Activated naive CD4-positive, alpha-beta T cell treated with anti-CD3 and anti-CD28 coated beads, Interleukin-2, amount 50 U/mL, for 16 hours (primary cell): ENCODE data around the gene TREM1.
A peak's percentile ranks its signal among the peaks of the same experiment; 100 is the strongest.
"Not testable (repeated sequence)": the region's sequence is repeated elsewhere in the genome, so short reads cannot be mapped to it uniquely, and the experiment has no call there.

Source experiments
- DNase-seq: peaks from one replicate; pipeline ENCODE4 v3.0.0-alpha.2; 2020

Gene TREM1

DNA sequence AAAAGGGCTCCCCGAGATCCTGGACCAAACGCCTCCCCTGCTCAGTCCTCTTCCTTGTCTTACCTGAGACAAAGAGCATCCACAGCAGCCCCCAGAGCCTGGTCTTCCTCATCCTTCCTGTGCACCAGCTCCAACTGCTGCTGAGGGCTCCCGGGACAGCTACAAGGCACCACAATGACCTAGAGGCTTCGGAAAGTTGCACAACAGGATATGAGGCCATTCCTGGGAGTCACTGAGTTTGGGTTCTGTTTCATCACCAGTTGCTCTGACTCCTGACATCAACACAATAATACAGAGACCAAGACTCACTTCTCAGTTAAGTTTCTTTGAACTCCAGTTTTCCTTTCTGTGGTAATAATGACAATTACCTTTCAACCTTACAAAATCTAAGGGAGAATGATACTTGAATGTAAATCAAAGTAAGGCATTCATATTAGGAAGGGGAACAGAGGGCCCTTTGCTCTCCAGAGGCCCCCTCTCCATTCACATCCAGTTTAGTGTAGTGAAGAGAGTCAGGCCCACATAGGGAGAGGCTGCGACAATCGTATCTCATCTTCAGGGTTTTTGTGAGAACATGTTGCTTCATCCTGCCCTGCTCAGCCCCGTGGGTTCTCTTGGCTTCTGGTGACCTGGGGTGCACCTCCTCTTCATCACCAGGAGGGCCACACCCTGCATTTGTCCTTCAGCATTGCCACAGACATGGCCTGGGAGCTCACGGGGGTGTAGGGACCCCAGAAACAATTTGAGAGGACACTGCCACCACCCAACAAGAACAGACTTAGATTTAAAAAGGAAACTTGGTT lies at the start of gene TREM1:
TSS of gene TREM1 (minus strand) at position 139 of the 803 bp plus-strand sequence. CDS start at position 112, 27 bp downstream.
- no peak for DNase-seq

DNA sequence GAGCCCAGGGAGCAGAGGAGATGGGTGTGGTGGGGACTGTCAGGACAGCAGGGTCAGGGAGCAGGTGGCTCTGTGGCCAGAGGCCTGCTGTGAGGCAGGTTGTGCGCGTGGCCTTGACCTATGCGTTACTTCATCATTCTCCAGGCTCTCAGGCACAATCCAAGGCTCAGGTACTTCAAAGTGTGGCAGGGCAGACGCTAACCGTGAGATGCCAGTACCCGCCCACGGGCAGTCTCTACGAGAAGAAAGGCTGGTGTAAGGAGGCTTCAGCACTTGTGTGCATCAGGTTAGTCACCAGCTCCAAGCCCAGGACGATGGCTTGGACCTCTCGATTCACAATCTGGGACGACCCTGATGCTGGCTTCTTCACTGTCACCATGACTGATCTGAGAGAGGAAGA lies 49.5 kb upstream of the TREM1 start:
- DNase-seq: no peak

DNA sequence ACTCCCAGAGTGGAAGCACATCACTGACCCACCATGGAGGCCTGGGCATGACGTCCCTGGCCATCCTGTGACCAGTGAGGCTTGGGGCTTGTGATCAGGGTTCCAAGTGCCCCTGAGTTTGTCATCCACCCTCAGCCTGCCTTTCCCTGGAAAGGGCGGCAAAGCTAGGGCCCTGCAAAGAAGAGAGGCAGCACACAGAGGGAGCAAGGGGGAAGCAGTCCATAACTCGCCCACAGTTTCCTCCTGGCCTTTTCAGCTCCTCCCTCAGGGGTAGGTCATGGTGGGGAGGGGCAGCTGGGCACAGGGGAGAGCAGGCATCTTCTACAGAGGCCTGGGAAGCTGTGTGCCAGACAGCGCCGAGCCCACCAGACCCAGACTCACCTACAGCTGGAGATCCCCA lies 48.8 kb upstream of the TREM1 start, which contains the start of gene NCR2:
TSS of gene NCR2 (plus strand) at position 313 of the 400 bp plus-strand sequence. CDS start 269 bp downstream, outside the sequence.
- DNase-seq: no peak

DNA sequence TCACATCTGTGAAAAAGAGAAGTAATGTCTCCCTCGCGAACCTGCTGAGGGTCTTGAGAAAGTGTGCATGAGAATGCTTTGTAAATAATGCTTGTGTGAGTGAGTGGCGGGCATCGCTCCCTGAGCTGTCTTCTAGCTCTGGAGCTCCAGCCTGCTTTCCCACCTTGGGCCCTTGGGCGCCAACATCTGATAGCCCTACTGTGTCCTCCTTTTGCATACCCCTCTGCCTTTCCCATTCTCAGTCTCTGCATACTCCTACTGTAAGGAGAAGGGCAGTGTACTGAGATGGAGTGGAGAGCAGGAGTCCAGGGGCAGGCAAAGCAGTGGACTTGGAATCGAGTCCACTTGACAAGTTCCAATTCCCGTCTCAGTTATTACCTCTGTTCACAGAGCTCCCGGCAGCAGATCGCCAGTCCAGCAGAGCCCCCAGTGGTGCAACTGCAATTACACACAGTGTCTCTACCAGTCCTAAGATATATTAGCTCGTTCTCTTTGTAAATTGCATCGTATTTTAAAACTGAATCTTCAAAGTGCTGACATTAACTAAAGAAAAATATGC lies 48.1 kb upstream of the TREM1 start:
- DNase-seq: no peak

DNA sequence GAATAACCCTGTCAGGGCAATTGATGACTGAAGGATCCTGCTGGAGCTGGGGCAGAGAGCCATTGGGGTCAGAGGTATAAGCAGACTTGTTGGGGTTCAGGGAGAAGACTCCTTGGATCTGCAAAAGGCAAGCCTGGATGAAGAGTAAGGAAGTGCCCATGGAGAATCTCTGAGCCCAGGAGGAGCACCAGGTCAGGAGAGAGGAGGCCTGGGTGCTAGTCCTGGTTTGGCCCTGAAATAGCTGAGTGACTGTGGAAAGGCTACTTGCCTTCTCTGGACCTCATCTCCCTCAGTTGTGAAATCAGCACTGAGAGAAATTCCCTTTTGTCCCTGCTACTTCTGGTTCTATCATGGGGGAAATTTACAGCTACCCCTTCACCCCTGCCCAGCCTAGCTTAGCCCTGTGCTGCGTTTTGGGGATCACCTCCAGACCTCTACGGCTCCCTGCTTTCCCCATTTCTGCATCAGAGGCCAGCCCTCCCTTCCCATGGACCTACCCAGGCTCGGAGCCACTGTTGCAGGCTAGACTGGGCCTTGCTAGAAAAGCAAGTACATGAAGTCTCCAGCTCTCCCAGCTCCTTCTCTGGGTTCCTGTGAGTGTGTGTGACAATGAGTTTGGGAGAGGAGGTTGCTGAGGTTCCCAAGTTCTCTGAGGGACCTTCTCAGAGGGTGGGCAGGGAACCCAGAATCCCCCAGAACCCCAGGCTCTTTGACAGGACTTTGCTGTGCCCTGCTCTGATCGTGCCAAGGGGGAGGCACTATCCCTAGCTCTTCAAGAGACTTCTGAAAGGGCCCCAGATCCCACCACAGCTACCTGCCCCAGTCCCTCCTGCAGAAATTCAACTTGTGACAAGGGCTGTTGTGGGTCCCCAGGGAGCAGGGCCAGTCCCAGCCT lies 46.6 kb upstream of the TREM1 start:
- DNase-seq: no peak

DNA sequence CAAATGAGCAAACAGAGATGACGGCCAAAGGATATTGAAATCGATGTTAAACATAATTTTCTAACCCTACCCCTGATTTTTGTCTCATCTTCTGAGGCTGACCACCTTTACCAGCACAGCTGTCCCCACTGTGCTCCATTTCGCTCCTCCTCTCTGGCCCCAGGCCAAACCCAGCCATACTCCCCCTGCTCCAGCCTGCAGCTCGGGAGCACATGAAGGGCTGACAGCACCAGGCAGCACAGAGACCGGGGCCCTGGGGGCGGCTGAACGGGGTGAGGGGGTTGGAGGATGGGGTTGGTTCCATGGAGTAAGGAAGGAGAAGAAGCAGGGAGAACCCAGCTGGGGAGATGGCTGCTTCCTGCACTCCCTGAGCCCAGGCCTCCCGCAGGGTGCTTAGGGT lies 45.8 kb upstream of the TREM1 start:
- no peak for DNase-seq

DNA sequence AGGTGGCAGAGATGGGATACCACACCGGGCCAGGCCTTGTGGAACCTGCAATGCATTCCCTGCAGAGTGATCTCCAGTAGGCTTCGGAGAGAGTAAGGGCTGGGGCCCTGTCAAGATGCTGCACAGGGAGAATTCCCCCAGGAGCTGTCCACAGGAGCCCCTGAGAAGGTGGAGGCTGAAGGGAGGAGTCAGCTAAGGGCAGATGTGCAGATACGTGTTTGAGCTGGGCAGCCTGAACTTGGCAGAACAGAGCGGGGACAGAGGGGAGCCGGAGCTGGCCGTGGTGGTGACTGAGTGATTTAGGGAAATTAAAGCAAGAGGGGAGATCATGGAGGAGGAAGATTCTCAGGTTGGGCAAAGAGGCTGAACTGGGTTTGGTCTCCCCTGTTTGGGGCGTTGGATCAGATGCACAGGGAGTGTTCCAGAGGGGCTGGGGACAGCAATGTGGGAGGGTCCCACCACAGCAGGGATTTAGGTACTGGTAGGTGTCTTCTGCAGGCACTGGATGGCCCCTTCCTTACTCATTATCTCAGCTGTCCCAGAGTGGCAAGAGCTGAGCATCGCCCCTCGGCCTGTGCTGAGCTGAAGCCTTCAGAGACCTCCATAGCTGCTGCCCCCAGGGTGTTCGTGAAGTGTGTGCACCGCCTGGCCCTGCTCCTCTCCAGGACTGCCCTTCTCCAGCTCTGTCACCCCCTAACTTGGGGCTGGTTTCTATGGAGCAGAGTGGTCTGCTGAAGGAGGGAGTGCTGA lies 45.1 kb upstream of the TREM1 start:
- no peak for DNase-seq

DNA sequence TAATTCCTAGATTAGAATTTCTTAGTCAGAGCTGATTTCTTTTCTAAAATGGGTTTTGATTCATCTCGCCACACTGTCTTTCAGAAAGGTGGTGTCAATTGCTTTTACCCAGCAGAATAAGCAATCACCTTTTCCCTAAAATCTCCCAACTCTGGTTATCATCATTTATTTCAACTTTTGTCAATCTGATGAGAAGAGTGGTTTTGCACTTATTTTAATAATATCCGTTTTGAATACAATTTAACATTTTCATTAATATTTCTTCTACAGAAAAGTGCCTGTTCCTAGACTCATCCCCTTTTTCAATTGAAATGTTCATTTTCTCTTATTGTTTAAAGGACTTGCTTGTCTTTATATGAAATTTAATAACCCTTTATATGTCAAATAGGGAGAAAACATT lies 40.7 kb upstream of the TREM1 start:
- no peak for DNase-seq

DNA sequence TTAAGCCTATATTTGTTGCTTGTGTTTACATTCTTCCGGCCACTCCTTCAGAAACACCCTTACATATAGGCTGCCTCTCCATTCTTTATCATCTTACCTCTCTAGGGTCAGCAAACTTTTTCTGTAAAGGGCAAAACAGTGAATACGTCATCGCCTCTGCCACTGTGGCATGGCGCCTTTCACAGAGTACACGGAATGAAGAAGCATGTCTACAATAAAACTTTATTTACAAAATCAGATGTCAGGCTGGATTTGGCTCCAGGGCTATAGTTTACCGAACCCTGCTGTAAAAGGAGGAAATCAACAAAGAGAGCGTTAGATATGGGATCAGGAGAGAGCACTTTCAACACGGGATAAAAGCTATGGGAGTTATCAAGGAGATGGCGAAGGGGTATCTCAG lies 39.6 kb upstream of the TREM1 start:
- DNase-seq: no peak

DNA sequence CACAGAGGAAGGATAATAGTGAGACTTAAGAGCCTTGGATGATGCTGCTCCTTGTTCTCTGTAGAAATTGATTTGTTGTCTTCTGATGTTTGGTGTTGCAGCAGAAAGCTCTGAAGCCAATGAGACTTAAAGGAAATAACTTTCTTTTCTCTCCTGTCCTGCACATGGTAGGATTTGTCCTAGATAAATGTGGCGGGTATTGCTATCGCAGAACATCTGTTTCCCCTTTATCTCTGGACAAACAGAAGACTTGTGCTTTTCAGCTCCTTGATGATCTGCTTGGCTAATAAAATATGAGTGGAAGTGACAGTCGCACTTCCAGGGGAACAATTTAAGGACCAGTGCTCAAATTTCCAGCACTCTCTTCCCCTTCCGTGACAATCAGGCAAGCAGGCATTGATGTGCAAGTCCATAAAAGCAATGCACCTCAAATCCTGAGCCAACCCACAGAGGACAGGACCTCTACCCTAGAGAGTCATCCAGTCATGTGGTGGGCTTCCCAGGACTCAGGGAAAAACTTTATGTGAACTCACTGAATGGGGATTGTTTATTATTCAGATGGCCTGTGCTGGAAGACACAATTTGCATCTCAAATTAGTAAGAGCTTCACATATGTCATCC lies 39.1 kb upstream of the TREM1 start:
- DNase-seq: no peak

DNA sequence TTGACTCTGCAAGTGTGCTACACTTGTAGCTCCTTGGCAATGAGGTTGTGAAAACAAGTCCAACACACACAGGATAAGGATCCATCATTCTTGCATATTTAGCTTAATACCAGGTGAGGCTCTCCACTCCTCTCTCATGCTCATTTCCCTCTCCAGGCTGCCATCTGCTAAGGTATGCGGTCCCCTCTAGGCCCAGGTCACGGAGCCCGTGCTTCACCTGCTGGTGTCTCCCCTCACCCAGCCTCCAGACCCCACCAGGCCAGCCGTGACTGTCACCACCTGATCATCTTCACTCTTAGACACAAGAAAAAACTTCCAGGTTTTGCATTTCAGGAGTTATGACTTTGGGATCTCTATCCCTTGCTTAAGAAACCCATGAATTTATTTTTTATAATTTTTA lies 34.7 kb upstream of the TREM1 start:
- DNase-seq: no peak

DNA sequence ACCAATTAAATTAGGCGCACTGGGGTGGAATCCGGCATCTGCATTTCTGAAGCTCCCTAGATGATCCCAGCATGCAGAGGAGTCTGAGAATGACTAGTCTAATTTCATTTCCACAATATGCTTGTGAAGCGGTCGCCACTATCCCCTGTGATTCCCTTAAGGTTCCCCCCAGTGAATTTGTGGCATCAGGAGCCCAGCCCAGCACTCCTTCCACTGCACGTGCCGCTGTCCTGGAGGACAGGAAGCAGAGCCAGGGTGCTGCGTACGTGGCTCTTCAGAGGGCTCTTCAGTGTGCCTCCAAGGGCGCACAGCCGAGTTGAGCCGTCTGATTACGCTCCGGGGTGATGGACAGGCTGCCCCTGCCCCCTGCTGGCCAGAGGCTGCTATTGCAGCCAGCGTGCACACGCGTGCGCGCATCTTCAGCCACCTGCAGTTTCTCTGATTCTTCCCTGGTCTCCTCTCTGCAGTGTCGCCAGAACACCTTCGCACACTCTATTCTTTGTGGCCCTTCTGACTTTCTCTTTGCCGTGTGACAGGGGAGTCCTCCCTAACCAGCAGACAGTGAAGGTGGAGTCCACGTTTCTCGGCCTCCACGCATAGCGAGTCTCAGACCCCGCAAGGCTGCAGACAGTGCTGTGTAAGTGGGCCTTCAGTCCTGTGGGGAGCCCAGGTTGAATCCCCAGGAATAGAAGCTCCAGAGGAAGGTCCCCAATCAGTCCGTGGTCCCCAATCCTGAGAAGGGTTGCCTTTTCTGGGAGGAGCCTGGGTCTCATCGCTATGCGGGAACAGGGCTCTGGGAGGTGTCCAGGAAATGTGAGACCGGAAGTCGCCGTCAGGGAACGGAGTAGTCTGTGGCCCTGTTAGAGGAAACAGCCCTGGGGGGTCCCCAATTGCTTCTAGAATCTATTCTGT lies 32.4 kb upstream of the TREM1 start:
- peak; percentile 86 for DNase-seq

DNA sequence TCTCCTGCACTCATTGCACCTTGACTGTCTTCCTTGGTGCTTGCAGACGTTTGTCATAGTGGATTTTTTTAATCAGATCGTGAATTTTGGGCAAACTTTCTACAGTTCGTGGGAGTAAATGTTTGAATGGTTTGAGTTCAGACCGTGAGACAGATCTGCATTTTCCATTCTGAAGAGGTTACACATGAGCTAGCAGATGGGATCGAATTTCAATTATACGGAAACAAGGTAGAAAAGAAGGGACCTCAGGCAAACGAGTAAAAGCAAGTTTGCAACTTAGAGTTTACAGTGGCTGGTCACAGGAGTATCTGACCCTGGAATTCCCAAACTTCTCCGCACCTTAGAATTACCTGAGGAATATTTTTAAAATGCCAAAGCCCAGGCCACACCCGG lies 31.8 kb upstream of the TREM1 start:
- DNase-seq: no peak

DNA sequence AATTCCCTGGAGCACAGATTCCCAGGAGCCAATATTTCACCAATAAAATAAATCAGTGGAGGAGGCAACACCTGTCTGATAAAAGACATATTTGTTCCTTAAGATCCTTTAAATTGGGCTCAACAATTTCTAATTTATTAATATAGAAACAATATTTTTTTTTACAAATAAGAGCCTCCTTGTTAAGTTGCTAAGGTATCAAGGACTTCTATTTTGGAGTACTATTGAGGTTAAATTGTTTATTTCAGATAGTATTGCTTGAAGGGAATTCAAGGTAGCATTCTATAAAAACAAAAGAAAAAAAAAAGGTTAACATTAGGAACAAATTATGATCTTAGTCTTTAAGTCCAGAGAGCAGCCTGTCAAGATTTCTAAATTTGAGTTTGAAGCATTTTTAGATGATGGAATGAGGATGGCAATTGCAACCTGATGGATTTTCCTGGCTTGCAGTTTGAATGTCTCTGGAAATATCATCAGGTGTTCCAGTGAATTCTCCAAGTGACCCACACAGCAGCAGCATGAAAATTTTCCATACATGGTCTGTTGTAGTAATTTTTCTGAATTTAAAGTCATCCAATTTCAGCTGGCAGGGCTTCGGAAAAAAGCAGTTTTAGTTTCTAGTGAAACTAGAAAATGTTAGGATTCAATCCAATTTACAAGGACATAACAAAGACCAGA lies 29.6 kb upstream of the TREM1 start:
- DNase-seq: no peak

DNA sequence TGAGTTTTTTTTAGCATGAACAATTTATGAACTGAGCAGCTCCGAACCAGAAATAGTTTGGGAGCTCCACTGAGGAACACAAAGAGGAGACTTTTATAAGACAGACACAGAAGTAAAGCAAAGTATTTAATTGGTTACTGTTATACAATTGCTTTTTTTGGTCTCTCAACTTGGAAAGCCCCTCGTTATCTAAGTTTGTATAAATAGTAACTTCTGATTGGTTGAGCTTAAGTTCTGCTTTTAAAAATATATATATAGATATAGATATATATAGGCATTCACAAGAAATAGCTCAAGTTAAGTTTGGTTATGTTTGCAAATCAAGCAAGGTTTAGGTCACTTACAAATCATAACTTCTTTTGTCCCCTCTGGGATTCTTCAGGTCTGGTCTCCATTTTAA lies 28.7 kb upstream of the TREM1 start:
- DNase-seq: no peak

DNA sequence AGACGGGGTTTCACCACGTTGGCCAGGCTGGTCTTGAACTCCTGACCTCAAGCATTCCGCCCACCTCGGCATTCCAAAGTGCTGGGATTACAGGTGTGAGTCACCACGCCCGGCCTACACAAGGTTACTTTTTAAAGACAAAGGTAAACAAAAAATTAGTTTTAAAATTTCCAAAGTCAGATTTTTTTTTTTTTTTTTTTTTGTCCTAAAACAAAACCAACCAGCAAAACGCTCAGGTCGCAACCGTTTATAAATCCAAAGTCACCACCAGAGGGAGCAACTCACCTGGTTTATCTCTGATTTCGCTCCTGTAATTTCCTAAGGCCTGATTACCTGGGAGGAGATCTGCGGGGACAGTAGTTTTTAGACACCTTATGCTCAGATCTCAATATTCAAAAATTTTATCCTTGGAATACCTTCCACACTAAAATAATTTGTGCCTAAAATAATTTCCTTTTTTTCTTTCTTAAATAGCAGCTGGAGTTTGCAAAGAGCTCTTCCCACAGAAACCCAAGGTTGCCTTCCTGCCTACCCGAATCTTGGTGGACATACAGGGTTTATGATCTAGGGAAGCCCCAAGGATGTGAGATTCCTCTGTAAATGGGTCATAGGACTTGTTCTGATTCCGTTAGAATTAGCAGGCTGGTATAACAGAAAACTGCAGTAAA lies 19.8 kb upstream of the TREM1 start:
- DNase-seq: peak; percentile 31

DNA sequence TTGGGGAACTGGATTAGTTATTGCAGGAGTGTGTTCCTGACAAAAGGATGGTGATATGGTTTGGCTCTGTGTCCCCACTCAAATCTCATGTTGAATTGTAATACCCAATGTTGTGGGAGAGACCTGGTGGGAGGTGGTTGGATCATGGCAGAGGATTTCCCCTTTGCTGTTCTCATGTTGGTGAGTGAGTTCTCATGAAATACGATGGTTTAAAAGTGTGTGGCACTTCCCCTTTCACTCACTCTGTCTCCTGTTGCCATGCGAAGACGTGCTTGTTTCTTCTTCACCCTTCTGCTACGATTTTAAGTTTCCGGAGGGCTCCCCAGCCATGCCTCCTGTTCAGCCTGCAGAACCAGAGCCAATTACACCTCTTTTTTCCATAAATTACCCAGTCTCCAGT lies 16.2 kb upstream of the TREM1 start:
- DNase-seq: no peak

DNA sequence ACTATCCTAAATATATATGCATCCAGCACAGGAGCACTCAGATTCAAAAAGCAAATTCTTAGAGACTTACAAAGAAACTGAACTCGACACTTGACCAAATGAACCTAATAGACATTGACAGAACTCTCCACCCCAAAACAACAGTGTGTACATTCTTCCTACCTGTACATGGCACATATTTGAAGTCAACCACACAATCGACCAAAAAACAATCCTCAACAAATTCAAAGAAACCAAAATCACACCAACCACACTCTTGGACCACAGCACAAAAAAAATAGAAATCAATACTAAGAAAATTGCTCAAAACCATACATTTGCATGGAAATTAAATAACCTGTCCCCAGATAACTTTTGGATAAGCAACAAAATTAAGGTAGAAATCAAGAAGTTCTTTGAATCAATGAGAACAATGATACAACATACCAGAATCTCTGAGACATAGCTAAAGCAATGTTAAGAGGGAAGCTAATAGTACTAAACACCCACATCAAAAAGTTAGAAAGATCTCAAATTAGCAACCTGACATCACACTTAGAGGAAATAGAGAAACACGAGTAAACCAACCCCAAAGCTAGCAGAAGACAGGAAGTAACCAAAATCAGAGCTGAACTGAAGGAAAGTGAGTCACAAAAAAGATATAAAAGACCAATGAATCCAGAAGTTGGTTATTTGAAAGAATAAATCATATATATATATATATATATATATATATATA lies 12.5 kb upstream of the TREM1 start:
- DNase-seq: no peak

DNA sequence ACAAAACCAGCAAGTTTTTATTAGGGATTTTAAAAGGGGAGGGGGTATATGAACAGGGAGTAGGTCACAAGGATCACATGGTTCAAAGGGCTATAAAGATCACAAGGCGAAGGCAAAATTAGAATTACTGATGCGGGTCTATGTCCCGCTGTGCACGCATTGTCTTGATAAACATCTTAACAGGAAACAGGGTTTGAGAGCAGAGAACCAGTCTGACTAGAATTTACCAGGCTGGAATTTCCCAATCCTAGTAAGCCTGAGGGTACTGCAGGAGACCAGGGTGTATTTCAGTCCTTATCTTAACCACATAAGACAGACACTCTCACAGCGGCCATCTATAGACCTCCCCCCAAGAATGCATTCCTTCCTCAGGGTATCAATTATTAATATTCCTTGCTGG lies 10.8 kb upstream of the TREM1 start:
- DNase-seq: not testable (repeated sequence)
